BE2C (cell line): ENCODE data around the gene MAST2.
"Not testable (repeated sequence)": the region's sequence is repeated elsewhere in the genome, so short reads cannot be mapped to it uniquely, and the experiment has no call there.

ENCODE experiments used
- DNase-seq: peaks from one replicate; pipeline ENCODE4 v3.0.0-alpha.2; 2020
- H3K27me3 ChIP-seq: fragments of 250-450 bp; sonication (Bioruptor Pico); 2 replicates; pipeline ENCODE4 v1.5.1; 2020; ENCODE audit warnings: mild to moderate bottlenecking
- H3K36me3 ChIP-seq: fragments of 250-450 bp; sonication (Bioruptor Pico); 2 replicates; pipeline ENCODE4 v1.5.1; 2020; ENCODE audit warnings: mild to moderate bottlenecking
- H3K4me1 ChIP-seq: fragments of 250-450 bp; sonication (Bioruptor Pico); 2 replicates; pipeline ENCODE4 v1.5.1; 2020
- H3K4me3 ChIP-seq: 2 replicates; pipeline ENCODE4 v1.5.1; 2011; ENCODE audit warnings: low read depth, low read length
- H3K9me3 ChIP-seq: fragments of 250-450 bp; sonication (Bioruptor Pico); 2 replicates; pipeline ENCODE4 v1.5.1; 2020
- TF ChIP-seq, protein P1 (sequence below): IDR thresholded peaks from 2 replicates; pipeline ENCODE4 v1.5.1; 2012; ENCODE audit warnings: mild to moderate bottlenecking, low read depth, low read length

MAST2 gene

DNA sequence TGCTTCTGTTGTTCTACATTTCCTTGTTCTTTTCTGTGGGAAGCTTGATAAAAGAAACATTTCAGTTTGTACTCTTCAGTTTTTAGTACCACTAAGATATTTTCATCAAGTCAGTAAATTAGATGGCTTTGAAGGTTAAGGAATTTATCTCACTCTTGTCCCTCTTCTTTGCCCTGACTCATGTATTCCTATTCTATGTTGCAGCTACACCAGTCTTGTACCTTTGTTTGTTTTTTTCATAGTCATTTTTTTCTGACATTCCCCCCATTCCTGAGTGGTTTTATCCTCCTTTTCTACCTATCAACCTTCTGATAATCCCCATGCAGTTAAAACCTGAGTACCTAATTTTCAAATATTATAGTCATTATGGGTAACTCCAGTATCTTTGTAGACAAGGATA is 65.4 kb downstream of the MAST2 start:
- no peaks in the 10 kb centered on the region for H3K4me1 ChIP-seq
- TF ChIP-seq, protein P1, sequence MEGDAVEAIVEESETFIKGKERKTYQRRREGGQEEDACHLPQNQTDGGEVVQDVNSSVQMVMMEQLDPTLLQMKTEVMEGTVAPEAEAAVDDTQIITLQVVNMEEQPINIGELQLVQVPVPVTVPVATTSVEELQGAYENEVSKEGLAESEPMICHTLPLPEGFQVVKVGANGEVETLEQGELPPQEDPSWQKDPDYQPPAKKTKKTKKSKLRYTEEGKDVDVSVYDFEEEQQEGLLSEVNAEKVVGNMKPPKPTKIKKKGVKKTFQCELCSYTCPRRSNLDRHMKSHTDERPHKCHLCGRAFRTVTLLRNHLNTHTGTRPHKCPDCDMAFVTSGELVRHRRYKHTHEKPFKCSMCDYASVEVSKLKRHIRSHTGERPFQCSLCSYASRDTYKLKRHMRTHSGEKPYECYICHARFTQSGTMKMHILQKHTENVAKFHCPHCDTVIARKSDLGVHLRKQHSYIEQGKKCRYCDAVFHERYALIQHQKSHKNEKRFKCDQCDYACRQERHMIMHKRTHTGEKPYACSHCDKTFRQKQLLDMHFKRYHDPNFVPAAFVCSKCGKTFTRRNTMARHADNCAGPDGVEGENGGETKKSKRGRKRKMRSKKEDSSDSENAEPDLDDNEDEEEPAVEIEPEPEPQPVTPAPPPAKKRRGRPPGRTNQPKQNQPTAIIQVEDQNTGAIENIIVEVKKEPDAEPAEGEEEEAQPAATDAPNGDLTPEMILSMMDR: no peak

DNA sequence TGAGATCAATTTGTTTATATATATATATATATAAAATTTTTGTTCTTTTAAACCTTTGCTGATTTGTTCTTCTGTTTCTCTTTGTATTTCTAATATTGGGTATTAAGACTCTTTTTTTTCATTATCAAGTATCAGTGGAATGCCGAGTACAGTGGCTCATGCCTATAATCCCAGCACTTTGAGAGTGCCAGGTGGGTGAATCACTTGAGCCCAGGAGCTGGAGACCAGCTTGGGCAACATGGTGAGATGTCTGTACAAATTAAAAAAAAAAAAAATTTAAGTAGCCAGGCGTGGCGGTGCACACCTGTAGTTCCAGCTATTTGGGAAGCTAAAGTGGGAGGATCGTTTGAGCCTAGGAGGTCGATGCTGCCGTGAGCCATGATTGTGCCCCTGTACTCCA is 67.1 kb downstream of the MAST2 start:
- DNase-seq: no peak
- Histone ChIP-seq H3K27me3 (no peaks in the 10 kb centered on the region), H3K36me3 (no peaks in the 10 kb centered on the region), H3K4me1 (no peaks in the 10 kb centered on the region), H3K9me3 (no peaks in the 10 kb centered on the region), H3K4me3 (no peak overlapping the region)
- TF ChIP-seq, protein P1: no peak

More for the DNA sequence above, 65.4 kb downstream of the MAST2 start:
- no peaks in the 10 kb centered on the region for H3K27me3 ChIP-seq
- DNase-seq: no peak
- H3K36me3 ChIP-seq: no peaks in the 10 kb centered on the region
- no peaks in the 10 kb centered on the region for H3K9me3 ChIP-seq
- H3K4me3 ChIP-seq: no peak overlapping the region

DNA sequence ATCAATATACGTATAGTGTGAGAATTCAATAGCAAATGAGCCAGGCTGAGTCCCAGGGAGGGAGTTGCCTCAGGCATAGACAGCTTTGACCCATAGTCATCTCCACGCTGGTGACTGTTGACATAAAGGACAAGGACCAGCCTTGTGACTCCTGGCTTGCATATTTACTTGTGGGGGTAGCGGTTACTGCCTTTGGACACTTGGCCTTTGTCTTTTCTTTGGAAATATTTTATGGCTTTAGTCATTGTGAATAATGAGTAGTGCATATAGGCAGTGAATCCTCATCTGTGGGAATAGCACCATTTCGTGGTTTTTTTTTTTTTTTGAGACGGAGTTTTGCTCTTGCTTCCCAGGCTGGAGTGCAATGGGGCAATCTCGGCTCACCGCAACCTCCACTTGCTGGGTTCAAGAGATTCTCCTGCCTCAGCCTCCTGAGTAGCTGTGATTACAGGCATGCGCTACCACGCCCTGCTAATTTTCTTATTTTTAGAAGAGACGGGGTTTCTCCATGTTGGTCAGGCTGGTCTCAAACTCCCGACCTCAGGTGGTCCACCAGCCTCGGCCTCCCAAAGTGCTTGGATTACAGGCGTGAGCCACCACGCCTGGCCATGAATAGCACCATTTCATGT is 68.9 kb downstream of the MAST2 start:
- H3K36me3 ChIP-seq, H3K9me3 ChIP-seq, DNase-seq, H3K4me1 ChIP-seq, H3K27me3 ChIP-seq, H3K4me3 ChIP-seq: not testable (repeated sequence)

DNA sequence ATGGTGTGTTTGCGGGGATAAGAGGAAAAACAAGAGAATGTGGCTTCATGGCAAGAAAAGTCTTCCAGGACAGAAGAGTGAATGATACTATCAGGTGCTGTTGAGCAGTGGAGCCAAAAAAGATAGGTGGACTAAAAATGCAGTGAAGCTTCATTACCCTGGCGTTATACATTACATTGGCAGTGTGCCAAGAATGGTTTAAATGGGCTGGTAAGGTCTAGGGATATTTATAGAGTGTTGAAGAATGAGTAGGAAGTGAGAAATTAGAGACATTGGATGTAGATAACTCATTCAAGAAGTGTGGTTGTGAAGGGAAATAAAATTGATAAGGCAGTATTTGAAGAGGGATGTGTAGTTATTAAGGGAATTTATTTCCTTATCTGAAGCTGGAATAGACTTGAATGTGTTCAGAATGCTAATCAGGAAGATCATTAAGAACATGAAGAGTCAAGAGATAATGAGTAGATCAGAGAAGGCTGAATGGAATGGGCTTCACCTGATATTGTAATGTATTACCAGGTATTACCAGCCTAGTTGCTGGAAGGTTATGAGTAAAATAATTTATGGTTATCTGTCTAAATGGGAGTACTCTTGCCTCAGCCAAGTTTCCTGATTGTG is 72.7 kb downstream of the MAST2 start:
- H3K4me3 ChIP-seq: no peak overlapping the region
- no peaks in the 10 kb centered on the region for H3K27me3 ChIP-seq
- no peaks in the 10 kb centered on the region for H3K4me1 ChIP-seq
- TF ChIP-seq, protein P1: no peak
- H3K9me3 ChIP-seq: no peaks in the 10 kb centered on the region
- DNase-seq: no peak
- H3K36me3 ChIP-seq: no peaks in the 10 kb centered on the region

DNA sequence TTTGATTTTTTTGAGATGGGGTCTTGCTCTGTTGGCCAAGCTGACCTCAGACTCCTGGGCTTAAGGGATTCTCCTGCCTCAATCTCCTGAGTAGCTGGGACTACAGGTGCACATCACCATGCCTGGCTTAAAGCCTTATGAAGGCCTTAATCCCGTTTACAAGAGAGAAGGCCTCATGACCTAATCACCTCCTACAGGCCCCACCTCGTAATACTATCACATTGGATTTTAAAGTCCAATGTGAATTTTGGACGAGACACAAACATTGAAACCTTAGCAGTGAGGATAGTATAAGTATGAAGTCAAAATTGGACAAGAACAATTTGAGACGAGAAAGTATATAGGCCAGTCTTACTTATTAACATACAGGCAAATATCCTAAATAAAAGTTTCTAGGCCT is 73.9 kb downstream of the MAST2 start:
- DNase-seq: no peak
- H3K4me1 ChIP-seq: no peaks in the 10 kb centered on the region

DNA sequence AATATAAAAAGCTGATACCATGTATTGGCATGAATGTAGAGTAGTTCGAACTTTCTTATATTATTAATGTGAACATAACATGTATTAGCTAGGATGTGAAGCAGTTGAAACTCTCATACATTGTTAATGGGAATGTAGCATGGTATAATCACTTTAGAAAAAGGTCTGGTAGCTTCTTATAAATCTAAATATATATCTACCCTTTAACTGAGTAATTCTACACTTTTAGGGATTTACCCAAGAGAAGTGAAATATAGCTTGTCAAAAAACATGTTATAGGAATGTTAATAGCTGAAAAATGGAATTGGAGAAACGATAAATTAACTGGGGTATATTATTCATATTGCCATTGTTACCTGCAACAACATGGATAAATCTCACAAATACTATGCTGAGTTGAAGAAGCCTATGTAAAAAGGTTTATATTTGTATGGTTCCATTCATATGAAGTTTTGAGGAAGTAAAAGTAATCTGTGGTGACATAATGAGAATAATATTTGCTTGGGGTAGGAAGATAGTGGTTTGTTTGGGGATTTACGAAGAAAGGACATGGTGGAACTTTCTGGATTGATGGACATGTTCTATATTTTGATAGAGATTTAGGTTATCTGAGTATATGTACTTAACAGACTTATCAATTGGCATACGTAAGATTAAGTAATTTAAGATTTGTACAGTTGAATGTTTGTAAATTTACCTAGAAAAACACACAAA is 76.6 kb downstream of the MAST2 start:
- no peaks in the 10 kb centered on the region for H3K27me3 ChIP-seq
- H3K4me3 ChIP-seq: no peak overlapping the region
- no peaks in the 10 kb centered on the region for H3K36me3 ChIP-seq
- no peaks in the 10 kb centered on the region for H3K9me3 ChIP-seq
- no peaks in the 10 kb centered on the region for H3K4me1 ChIP-seq
- TF ChIP-seq, protein P1: no peak
- DNase-seq: no peak

More for the DNA sequence above, 73.9 kb downstream of the MAST2 start:
- Histone ChIP-seq H3K27me3 (no peaks in the 10 kb centered on the region), H3K4me3 (no peak overlapping the region), H3K36me3 (no peaks in the 10 kb centered on the region), H3K9me3 (no peaks in the 10 kb centered on the region)
- TF ChIP-seq, protein P1: no peak
